Lower leg skin (tissue), 4 donors: ENCODE data around the gene CDH22. TPM values are rescaled to one million over a fixed set of nuclear protein-coding genes. Genes with fewer than 3 reads are reported as not detected.

ENCODE experiments used
- DNase-seq, 2 donors: peaks; one replicate each; pipeline ENCODE4 v3.0.0-alpha.2; 2019; ENCODE audit warnings: low spot score in 2 of 2
- H3K4me3 ChIP-seq: fragments of 200-600 bp; sonication (generic); 2 replicates; pipeline ENCODE4 v1.5.1; 2017; ENCODE audit warnings: mild to moderate bottlenecking, low read depth; ENCODE audit not compliant: poor library complexity, severe bottlenecking
- CTCF ChIP-seq, 3 donors: fragments of 450-650 bp; IDR thresholded peaks; one replicate each; pipeline ENCODE4 v1.5.1; 2016; ENCODE audit warnings: antibody characterized with exemption in 3 of 3, mild to moderate bottlenecking in 3 of 3, moderate library complexity in 2 of 3
- POLR2A ChIP-seq, 2 donors: fragments of 450-650 bp; IDR thresholded peaks; one replicate each; pipeline ENCODE4 v1.6.1; 2016 to 2017; ENCODE audit warnings: antibody characterized with exemption in 2 of 2, mild to moderate bottlenecking in 1 of 2, moderate library complexity in 1 of 2
- WGBS, 2 donors: methylation state at CpG; one replicate each; pipeline ENCODE4 v1.1.5; 2018; 5-methylcytosine and 5-hydroxymethylcytosine counted together
- intact Hi-C: fragments of 100-400 bp; cut with DNase I; formaldehyde crosslinking; loops from one replicate; pipeline ENCODE4 v1.15.0; 2023; ENCODE audit warnings: low total_unique reads
- total RNA-seq, 4 donors: library from RNA; depleted of rRNA; stranded (reverse); fragments of >200 nt; gene quantifications; one replicate each; pipeline ENCODE4 v1.1.0, GENCODE V29; 2016

Gene CDH22
- total RNA-seq, 4 donors from 2014 or later: 1.6 to 3.0 (median 2.0) TPM

- intact Hi-C loops: no loop called here
- DNase-seq: no peak
- H3K4me3 ChIP-seq: no peak overlapping the region
- no peak for TF ChIP-seq POLR2A (IDR thresholded peaks at IDR 0.05)
- no peak for TF ChIP-seq CTCF (IDR thresholded peaks at IDR 0.05)
- WGBS, 2 donors: 91 to 95% methylated on average over 4 of the region's 4 CpGs
Observed at GRCh38 chr20:46194409-46194808, 113.9 kb downstream of the CDH22 start.

GRCh38 chr20:46192376-46192944 is 115.8 kb downstream of the CDH22 start:
- intact Hi-C loops: no loop called here
- no peak for DNase-seq
- H3K4me3 ChIP-seq: no peak overlapping the region
- no peak for TF ChIP-seq POLR2A (IDR thresholded peaks at IDR 0.05)
- TF ChIP-seq CTCF (IDR thresholded peaks at IDR 0.05): no peak
- 26 to 39% methylated on average over 6 of the region's 6 CpGs for WGBS, 2 donors

- no peak overlapping the region for H3K4me3 ChIP-seq
- TF ChIP-seq CTCF (IDR thresholded peaks at IDR 0.05): no peak
- TF ChIP-seq POLR2A (IDR thresholded peaks at IDR 0.05): no peak
- WGBS, 2 donors: 71 to 77% methylated on average over 3 of the region's 3 CpGs
- intact Hi-C loops: no loop called here
- DNase-seq: no peak
Observed at GRCh38 chr20:46191611-46192010, 116.7 kb downstream of the CDH22 start.

GRCh38 chr20:46191168-46191540 is 117.1 kb downstream of the CDH22 start:
- DNase-seq: no peak
- intact Hi-C loops: no loop called here
- H3K4me3 ChIP-seq: no peak overlapping the region
- TF ChIP-seq POLR2A (IDR thresholded peaks at IDR 0.05) (no peak), CTCF (IDR thresholded peaks at IDR 0.05) (no peak)
- WGBS, 2 donors: 66 to 73% methylated on average over 4 of the region's 4 CpGs

GRCh38 chr20:46190478-46191167 is 117.7 kb downstream of the CDH22 start:
- no peak overlapping the region for H3K4me3 ChIP-seq
- no peak for DNase-seq
- intact Hi-C loops: no loop called here
- WGBS, 2 donors: 65 to 71% methylated on average over 9 of the region's 9 CpGs
- TF ChIP-seq CTCF (IDR thresholded peaks at IDR 0.05) (no peak), POLR2A (IDR thresholded peaks at IDR 0.05) (no peak)
